NCI-H1436 treated with DMSO at 0.1 percent for 48 hours (cell line): ENCODE results near the gene TFF1.

Source experiments
- DNase-seq: peaks from one replicate; lab custom pipeline; 2025; lab: John Stamatoyannopoulos, UW

Gene TFF1

DNA sequence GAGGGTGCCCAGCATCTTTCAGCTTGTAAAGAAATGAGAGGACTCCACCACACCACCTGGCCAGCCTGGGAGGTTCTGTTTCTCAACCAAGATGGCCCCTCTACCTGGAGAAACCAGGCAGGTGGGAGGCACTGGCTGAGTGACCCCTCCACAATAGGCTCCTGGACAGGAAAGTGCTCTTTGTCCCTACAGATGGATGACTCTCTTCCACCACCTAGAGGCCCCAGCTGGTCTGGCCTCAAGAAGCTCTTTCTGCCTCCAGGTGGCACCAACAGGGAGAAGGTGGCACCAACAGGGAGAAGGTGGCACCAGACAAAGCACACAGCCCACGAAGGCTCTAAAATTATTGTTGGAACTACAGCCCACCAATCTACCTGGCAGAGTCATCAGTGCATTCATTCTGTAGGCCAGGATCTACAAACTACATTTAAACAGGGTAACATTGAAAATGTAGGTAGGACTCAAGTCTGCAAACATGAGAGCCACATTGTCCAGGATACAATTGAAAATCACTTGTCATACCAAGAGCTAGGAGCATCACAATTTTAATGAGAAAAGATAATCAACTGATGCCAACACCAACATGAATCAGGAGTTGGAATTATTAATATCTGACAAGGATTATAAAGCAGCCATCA is 15.1 kb upstream of the TFF1 start:
- no peak for DNase-seq

DNA sequence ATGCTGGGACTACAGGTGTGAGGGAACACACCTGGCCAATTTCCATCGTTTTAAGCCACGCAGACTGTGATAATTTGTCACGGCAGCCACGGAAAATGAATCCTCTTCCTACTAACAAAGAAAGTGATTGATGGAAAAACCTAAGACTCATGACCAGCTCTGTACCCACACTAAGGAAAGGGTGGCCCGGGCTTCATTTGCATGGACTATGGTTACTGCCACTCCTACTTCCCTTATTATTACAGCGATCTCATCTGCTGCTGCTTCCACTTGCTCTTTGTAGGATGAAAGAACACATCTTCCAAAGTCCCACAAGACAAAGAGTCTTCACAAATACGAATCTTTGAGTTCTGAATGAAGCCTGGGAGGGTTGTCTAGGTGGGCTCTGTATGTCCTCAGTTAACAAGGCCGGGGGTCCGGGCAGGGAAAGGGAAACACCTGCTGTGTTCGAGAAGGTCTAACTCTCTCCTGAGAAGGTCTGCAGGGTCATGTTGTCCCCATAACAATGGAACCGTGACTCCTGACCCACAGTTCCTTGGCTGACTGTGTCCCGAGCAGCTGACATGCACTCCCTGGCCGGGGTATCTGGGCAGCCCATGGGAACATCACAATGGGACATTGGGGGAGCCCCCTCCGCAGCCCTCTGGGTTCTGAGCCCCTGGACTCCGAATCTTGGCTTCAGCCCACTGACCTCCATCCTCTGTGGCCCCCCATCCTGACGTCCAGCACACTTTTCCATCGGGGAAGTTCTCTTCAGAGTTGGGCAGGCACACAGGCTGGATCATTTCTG is 13.3 kb upstream of the TFF1 start:
- DNase-seq = no peak

DNA sequence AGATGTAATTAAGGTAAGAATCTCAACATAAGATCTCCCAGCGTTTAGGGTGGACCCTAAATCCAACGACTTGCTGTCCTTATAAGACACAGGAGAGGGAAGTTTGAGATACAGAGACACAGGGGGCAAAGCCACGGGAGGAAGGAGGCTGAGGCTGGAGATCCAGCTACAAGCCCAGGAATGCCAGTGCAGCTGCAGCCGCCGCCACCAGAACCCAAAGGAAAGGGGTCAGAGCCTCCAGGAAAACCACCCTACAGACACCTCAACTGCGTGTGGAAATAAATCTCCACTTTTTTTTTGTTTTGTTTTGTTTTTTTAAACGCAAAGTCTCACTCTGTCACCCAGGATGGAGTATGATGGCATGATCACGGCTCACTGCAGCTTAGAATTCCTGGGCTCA is 12.1 kb upstream of the TFF1 start:
- no peak for DNase-seq

DNA sequence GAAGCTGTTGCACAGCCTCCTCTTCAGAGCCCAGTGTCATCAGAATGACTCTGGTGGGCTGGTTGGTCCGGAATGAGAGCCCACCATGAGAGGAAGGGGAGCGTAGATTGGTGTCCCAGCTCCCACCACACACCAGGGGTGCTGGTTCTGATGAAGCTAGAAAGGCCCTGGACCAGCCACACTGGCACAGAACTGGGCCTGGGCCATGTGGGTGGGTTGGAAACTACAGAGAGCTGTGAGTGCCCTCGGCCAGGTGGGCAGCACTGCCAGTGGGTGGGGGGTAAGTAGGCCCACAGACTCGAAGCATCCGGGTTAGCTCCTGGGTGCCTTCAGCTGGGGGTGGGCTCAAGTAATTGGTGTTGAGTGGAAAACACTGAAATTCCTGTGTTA is 11.6 kb upstream of the TFF1 start:
- no peak for DNase-seq

DNA sequence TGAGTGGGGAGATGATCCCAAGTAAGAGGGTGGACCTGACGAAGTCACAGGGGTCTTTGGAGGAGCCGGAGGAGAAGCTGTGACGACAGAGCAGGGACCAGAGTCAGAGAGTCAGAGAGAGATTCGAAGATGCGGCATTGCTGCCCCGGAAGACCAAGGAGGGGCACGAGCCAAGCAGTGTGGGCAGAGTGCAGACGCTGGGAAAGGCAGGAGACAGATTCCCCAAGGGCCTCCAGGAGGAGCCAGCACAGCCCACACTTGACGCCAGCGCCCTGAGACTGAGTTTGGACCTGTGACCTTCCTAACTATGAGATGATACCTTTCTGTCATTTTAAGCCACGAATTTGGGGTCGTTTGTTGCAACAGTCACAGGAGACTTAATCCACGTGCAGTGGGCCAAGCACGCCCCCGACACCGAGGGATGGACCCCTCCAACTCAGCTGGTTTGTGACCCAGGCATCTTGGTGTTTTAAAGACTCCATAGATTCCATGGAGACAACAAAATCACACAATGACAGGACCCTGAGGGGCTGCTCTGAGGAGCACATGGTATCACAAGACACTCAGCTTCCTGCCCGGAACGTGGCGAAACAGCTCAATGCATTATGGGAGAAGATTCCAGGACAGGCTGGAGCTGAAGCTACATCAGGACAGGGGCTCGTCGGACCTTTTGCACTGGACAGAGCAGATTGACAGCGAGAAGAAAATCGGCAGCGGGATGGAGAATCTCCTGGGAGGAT is 11.0 kb upstream of the TFF1 start:
- DNase-seq = no peak

DNA sequence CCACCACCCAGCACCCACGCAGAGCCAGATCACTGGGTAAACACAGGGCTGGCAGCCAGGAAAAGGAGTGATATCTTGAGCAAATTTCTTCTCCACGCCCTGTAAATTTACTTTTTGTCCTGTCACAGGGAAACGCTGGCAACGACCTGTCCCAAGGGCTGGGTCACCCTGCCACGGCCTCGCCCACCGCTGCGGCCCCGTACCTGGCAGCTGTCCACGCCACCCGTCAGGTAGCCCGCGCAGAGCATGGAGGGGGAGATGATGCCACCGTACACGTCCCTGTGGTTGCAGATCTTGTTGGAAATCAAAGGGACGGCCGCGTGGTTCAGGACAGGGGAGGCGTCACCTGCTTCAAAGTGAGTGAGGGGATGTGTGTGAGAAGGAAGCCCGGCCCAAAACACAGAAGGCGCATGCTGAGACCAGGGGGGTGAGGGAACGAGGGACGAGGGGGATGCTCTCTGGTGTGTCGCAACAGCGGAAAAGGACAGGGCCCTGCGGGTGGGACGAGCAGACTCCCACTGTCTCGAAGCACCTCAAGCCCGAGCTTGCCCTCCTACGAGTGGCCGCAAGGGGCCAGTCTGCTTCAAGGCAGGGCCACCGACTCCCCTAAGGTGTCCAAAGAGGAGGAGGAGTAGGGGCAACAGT is 10.1 kb upstream of the TFF1 start:
- DNase-seq = no peak

DNA sequence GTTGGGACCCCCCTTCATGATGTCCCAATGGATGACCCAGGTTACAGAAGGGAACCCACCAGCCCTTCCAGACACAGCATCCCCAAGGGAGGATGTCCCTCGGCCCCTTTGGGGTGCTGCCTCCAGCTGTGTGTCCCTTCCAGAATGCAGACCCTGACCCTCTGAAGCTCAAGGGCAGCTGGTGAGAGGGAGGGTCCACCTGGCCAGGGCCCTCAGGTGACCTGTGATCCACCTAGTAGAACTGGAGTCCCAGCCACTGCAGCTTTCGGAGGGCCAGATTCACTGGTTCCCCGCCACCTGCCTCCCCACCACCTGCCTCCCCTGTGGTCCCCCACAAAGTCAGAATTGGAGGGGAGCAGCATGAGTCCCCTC is 9.6 kb upstream of the TFF1 start:
- DNase-seq = no peak

DNA sequence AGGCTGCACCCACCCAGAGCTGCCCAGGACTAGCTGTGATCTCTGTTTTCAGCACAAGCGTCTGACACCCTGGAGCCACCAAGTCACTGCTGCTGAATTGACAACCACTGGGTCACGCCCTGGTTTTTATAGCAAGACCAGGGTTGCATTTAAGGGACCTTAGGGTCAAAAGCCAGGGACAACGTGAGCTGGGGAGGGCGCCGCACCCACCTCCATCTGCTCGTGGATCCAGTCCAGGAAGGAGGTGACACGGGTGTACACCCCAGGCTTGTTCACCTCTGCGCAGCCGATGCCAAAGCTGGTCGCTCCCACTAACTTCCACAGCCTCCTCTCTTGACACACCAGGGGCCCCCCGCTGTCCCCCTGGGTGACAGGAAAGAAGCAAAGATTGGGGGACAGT is 9.2 kb upstream of the TFF1 start:
- DNase-seq = no peak

DNA sequence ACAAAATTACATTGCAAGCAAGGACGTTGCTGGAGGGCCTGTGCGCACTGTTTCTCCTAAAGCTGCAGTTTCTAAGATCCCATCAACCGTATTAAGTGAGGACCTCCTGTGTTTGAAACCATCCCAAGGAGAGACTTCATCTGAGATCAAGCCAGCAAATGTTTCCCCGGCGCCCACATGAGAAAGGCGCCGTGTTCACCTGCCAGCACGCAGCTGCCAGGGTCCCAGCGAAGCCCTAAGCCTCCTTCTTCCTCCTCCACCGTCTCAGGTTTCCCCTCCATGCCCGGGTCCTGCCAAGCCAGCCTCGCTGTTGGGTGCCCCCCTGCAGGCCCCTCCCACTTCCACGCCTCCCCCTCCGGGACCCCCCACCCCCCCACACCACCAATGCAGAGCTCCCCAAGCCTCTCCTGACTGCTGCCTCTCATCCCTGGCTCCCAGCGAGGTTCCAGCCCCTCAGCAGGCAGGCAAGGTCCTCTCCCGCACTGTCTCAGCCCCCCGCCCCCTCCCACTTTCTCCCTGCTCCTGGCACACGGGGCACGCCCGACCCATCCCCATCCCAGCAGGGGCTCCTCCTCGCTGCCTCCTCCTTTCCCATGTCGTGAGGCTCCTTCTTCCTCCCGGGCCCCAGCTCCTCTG is 8.6 kb upstream of the TFF1 start:
- DNase-seq = no peak

DNA sequence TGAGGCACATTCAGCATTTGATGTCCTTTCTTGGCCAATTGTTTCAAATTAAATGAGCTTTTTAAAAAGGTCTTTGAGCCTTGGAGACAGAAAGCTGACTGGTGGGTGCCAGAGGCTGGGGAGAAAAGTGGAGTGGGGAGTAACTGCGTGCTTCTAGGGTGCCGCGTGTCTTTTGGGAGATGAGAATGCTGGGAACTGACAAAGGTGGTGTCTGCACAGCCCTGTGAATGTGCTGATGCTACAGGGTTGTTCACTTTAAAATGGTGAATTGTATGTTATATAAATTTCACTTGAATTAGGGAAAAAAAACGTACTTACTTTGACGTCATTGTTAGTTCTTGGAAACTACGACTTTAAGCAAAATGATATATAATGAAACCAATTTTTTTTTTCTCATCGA is 8.1 kb upstream of the TFF1 start:
- DNase-seq = no peak

DNA sequence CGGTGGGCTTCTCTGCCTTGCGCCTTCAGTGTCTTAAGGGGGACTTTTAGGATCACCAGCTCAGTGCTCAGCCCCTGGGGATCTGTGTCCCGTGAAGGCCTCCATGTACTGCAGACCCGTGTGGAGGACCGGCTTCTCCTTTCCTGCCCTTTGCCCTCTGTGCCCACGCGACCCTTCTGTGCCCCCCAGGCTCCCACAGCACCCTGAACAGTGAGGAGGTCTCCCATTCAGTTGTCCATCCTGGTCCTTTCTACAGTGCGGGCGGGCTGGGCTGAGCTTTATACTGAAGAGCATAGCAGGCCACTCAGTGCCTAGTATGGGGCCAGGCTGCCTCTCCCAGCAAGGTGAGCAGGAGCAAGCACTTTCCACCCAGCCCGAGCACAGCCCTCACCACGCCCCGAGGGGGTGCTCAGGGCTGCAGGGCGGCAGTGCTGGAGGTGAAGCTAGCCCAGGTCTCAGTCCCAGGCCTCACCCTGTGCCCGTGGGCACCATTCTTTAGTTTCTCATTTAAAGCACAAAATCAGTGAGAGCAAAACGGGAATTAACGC is 7.6 kb upstream of the TFF1 start:
- no peak for DNase-seq

DNA sequence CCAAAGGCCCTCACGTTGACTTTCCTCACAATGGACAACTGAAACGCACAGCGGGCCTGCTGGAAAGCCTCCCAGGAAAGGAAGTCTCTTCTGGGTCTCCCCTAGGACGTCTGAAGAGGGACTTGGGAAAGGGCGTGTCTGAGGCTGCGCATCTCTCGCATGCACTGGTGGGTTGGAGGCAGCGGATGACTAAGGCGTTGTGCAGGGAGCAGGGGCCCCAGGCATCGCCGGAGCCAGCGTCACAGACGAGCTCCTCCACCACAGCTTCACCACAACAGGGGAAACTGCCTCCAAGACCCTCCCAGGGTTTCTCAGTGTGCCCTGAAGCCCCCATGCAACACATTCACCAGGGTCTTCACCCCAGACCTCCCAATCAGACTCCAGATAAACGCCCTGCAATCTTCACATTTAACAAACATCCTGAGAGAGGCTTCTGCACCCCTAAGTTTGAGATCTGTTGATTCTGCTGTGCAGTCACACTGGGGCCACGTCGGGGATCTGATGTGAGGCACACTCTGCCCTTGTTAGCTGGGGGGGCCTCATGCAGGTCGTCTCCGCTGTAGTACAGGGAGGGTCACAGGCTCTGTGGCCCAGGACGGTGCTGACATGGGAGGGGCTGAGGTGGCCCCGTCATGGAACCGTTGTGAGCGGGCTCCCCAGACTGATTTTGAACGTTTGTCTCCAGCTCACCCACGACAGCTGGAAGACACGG is 7.0 kb upstream of the TFF1 start:
- no peak for DNase-seq

DNA sequence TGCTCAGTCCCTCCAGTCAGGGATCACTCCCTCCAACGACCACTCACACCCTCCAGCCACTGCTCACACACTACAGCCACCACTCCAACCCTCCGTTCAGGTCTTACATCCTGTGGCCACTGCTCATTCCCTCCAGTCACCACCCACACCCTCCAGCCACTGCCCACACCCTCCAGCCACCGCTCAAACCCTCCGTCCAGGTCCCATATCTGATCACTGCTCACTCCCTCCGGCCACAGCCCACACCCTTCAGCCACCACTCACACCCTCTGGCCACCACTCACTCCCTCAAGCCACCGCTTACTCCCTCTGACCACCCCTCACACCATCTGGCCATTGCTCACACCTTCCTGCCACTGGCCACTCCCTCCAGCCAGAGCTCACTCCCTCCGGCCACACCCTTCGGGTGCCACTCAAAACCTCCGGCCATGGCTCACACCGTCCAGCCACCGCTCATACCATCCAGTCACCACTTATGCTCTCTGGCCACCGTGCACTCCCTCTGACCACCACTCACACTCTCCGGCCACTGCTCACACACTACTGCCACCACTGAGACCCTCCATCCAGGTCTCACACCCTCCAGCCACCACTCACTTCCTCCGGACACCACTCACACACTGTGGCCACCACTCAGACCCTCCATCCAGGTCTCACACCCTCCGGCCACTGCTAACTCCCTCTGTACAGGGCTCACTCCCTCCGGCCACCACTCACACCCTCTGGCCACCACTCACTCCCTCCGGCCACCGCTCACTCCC is 4.7 kb upstream of the TFF1 start:
- DNase-seq = no peak

DNA sequence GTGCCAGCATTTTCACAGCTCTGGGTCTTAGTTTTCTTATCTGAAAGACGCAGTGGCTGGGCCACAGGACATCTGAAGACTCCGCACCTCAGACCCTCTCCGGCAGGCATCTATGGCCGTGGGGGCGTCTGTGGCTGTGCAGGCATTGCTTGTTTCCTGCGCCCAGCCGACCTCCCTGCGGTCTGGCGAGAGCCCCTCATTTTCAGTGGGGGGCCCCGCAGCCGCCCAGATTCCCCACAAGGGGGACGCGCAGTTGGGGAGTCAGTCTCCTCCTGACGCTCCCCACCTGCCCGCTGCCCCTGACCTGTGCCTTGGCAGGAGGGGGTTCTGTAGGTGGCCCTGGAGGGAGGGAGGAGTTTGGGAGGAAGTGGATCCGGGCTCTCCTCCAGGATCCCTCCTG is 3.5 kb upstream of the TFF1 start:
- no peak for DNase-seq

DNA sequence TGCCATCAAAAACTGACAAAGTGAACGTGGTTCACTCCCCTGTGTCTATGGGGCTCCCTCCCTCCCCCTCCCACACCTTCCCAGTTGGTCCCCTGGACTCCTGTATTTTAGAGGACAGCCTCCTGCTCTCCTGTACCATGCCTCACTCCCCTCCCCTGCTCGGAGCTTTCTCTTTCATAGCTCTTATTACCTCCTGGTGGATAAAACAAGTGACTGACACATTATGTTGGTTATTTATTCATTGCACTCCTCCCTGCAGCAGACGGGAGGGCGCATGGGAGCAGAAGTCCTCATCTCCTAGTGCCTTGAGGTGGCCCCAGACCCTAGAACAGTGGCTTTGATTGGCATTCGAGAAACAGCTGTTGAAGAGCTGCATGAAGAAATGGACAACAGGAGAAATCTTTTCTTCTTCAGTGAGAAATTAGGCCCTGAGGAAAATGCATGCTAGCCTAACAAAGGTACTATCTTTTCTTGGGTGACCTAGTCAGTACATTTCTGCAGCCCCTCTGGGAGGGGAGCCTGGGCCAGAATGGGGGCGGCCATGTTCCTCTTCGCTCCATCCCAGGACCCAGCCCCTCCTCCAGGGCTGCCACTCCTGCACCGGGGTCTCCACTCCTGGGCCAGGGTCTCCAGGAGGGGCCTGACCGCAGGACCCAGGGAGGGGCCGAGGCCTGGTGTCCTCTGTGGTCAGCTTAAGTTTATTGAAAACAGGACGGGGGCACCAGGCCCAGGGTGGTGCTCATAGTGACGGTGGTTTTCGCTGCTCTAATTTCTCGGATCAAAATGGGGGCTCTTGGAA is 1.2 kb upstream of the TFF1 start:
- no peak for DNase-seq

DNA sequence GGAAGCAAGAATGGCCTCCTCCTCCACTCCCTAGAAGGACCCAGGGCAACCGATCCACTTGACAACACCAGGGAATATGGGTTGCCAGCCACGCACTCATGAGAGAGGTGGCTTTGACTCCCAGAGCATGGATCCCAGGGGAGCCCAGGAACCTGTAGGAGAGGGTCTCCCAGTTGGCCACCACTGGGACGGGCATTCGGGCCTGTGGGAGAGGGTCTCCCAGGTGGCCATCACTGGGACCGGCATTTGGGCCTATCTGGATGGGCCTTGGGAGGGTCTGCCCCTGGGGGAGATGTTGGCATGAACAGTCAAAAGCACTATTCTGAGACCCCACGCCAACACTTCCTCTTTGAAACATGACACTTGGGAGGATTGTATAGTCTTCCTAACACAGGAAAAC is 565 bp downstream of the TFF1 start:
- DNase-seq = no peak

DNA sequence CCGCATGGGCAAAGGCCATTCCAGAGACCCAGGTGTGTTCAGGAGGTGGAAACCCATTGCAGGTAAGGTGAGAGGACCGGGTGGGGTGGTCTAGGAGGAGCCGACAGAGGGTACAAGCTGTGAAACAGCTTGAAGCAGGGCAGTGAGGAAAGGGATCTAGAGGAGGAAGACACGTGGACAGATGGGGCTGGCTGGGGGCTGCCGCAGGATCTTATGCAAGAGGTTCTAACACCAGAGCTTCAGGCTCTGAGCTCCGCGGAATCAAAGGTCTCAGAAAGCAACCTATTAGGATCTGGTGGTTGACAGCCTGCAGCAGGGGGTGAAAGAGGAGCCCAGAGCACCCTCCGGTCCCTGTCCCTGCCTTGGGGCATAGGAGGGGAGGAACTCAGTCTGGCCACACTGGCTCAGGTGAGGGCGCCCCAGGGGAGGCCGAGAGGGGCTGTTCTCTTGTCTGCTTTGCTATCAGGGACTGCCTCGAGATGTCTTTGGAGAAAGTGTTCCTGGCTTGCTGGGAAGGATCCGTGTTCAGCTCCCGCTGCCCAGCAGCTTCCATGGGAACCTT is 1.9 kb downstream of the TFF1 start:
- no peak for DNase-seq

DNA sequence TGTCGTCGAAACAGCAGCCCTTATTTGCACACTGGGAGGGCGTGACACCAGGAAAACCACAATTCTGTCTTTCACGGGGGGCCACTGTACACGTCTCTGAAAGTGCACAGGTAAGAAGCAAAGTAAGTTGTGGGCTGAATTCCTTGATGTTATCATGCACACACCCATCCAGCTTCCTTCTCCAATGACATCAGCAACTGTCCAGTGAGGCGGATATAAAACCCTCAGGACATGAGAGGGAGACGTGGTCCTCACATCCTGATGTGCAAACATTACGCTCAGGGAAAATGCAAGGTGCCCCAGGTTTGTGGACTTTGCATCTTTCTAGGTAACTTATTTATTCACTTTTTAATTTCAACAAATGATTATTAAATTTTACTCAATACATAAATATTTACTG is 3.0 kb downstream of the TFF1 start:
- DNase-seq = no peak

DNA sequence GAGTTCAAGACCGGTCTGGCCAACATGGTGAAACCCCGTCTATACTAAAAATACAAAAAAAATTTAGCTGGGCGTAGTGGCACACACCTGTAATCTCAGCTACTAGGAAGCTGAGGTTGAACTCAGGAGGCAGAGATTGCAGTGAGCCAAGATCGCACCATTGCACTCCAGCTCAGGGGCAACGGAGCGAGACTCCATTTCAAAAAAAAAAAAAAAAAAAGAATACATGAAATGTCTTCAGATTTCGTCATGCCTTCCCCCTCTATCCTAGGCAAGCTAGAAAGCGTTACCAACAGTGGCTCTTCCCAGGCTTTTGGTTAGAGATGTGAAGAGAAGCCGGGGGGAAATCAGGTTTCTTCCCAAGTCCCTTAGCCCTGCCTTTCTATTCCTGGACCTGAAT is 3.6 kb downstream of the TFF1 start:
- no peak for DNase-seq

DNA sequence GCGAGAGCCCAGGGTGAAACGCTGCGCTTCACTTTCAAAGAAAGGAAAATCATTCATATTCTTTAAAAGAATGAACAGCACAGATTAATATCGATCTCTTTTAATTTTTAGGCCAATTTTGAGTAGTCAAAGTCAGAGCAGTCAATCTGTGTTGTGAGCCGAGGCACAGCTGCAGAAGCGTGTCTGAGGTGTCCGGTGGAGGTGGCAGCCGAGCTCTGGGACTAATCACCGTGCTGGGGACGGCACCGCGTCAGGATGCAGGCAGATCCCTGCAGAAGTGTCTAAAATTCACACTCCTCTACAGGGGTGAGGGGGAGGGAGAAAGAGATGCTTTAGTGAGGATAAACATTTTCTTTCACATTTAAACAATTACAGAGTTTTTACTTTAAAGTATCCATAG is 4.1 kb downstream of the TFF1 start:
- DNase-seq = no peak
